BLaER1 (cell line): ENCODE data around the gene WNK1.

ENCODE experiments used
- H3K27ac ChIP-seq: shearing (Covaris generic); formaldehyde crosslinking; 2 replicates; pipeline ENCODE4 v1.8.1; 2022
- H3K27me3 ChIP-seq: shearing (Covaris generic); formaldehyde crosslinking; 2 replicates; pipeline ENCODE4 v1.8.1; 2022
- H3K36me3 ChIP-seq: shearing (Covaris generic); formaldehyde crosslinking; 2 replicates; pipeline ENCODE4 v1.8.1; 2022
- H3K4me1 ChIP-seq: shearing (Covaris generic); formaldehyde crosslinking; 2 replicates; pipeline ENCODE4 v1.8.1; 2022
- H3K4me2 ChIP-seq: shearing (Covaris generic); formaldehyde crosslinking; 2 replicates; pipeline ENCODE4 v1.8.1; 2022
- H3K4me3 ChIP-seq: shearing (Covaris generic); formaldehyde crosslinking; 2 replicates; pipeline ENCODE4 v1.8.1; 2022
- H3K9ac ChIP-seq: shearing (Covaris generic); formaldehyde crosslinking; 2 replicates; pipeline ENCODE4 v1.8.1; 2022
- H3K9me3 ChIP-seq: shearing (Covaris generic); formaldehyde crosslinking; 2 replicates; pipeline ENCODE4 v1.8.1; 2022
- H4K20me1 ChIP-seq: shearing (Covaris generic); formaldehyde crosslinking; 2 replicates; pipeline ENCODE4 v1.8.1; 2022
- Cebpa-rat ChIP-seq: shearing (Covaris generic); IDR thresholded peaks from 2 replicates; pipeline ENCODE4 v1.8.1; 2022

WNK1 gene

DNA sequence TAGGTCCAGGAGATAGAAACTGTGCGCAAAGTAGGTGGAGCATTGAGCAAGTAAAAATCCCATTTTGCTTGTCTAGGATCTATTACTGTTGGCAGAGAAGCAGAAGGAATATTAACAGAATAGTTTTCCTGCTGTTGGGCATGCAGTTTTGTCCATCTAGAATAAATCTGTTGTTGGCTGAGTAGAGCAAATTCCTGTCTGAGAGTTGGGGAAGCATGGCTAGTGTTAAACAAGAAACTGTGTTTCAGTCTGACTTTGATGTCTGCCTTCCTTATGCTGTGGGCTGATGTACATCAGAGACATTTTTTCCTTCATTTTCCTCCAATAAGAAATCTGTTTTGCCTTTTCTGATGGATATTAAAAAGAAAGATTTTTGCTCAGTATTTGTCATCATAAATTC is 99.0 kb downstream of the WNK1 start:
- TF ChIP-seq Cebpa-rat, result no peak
- no peaks in the 10 kb centered on the region for H3K27me3 ChIP-seq
- H3K9me3 ChIP-seq, result 0 out of 2 replicates have a peak, but pooled peaks cover 5% of the 10 kb centered on the region
- no peak overlapping the region for H3K27ac ChIP-seq
- H3K4me3 ChIP-seq, result no peak overlapping the region
- H3K4me1 ChIP-seq, result no peaks in the 10 kb centered on the region
- H4K20me1 ChIP-seq, result peaks cover 44% of the 10 kb centered on the region
- H3K9ac ChIP-seq, result no peak overlapping the region
- peaks cover 41% of the 10 kb centered on the region for H3K36me3 ChIP-seq
- H3K4me2 ChIP-seq, result no peak overlapping the region

DNA sequence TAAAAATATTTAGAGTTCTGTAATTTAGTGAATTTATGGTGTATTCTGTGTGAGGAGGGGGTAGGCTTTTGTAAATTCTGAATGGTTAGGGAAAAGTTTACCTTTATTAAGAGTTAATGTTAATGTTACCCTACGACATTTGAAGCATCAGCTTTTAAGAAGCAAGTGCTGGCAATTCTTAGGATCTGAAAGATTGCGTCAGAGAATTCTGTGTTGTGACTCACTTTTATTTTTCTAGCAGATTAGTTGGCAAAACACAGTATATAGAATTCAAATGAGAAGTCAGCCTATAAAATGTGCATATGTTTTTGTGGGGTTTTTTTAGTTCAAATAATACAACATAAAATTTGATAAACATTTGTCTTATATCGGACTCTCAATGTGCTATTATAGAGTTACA is 99.5 kb downstream of the WNK1 start:
- peaks cover 46% of the 10 kb centered on the region for H3K36me3 ChIP-seq
- no peak overlapping the region for H3K9ac ChIP-seq
- H3K4me2 ChIP-seq, result no peak overlapping the region
- peaks cover 44% of the 10 kb centered on the region for H4K20me1 ChIP-seq
- no peaks in the 10 kb centered on the region for H3K4me1 ChIP-seq
- H3K27ac ChIP-seq, result no peak overlapping the region
- H3K4me3 ChIP-seq, result no peak overlapping the region
- no peaks in the 10 kb centered on the region for H3K27me3 ChIP-seq
- TF ChIP-seq Cebpa-rat, result no peak
- 0 out of 2 replicates have a peak, but pooled peaks cover 5% of the 10 kb centered on the region for H3K9me3 ChIP-seq

DNA sequence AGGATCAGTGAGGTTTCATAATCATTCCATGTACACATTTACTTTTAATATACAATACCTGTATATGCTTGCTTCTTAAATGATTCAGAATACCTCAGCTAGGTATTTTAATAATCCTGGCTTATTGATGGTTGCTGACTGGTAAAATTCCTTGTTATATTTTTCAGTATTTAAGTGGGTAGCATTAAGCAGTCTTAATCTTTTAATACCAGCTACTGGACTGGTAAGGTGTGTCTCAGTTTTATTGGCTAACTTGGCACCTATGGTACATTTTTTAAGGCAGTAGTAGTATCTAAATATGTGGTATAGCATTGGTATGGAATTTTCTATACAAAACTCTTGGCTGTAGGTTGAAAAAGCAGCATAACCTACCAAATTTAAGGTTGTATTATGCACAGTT is 100.5 kb downstream of the WNK1 start:
- Histone ChIP-seq H3K27me3 (no peaks in the 10 kb centered on the region), H3K27ac (no peak overlapping the region), H3K4me1 (no peaks in the 10 kb centered on the region), H3K9ac (no peak overlapping the region), H3K9me3 (0 out of 2 replicates have a peak, but pooled peaks cover 5% of the 10 kb centered on the region), H4K20me1 (peaks cover 44% of the 10 kb centered on the region), H3K4me3 (no peak overlapping the region), H3K36me3 (peaks cover 50% of the 10 kb centered on the region), H3K4me2 (no peak overlapping the region)
- TF ChIP-seq Cebpa-rat, result no peak

DNA sequence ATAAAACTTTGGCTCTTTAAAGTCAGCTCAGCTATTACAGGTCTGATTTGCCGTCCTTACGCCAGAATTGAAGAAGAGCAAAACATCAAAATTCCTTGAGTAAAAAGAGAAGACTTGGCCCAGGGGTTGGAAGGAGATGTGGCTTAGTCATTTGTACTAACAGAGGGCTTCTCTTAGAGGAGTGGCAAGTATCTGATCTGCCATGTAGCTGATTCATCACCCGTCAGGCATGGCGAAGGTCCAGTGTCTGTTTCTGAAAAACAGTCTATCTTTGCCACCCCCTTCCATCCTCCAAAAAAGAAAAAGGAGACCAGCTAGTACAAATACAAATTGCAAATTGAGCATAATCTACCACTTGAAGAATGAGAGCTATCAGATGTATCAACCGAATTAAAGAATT is 105.2 kb downstream of the WNK1 start:
- Histone ChIP-seq H3K27me3 (no peaks in the 10 kb centered on the region), H3K9ac (no peak overlapping the region), H3K4me1 (no peaks in the 10 kb centered on the region), H3K36me3 (peaks cover 88% of the 10 kb centered on the region), H3K4me3 (no peak overlapping the region), H3K4me2 (no peak overlapping the region), H4K20me1 (peaks cover 28% of the 10 kb centered on the region), H3K27ac (no peak overlapping the region), H3K9me3 (no peaks in the 10 kb centered on the region)
- TF ChIP-seq Cebpa-rat, result no peak

DNA sequence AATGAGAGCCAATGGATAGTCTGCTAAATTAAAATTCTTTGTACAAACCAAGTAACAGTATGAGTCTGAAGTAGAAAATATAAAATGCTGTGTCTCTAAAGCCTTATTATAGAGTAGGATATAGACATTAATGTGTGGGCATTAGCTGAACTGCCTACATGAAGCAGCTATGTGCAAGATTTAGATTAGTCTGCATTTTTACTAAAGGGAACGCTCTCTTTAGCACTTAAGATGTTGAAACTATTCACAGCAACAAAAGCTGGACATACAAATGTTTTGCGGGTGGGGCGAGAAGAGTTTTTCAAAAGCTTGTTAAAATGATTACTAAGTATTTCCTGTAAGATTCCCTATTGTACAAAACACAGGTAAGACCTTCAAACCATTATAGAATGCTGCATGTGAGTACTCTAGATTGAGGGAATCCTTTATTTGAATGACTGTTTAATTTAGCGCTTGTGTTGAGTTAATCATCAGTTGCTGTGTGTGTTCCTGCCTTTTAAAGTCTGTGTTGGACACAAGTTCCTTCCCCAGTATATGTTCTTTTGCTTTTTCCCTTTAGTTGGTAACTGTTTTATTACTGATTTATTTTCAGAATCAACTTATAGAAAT is 110.0 kb downstream of the WNK1 start:
- H3K4me1 ChIP-seq, result no peaks in the 10 kb centered on the region
- H3K27me3 ChIP-seq, result no peaks in the 10 kb centered on the region
- no peak for TF ChIP-seq Cebpa-rat
- H3K4me3 ChIP-seq, result no peak overlapping the region
- H3K9ac ChIP-seq, result no peak overlapping the region
- H3K27ac ChIP-seq, result no peak overlapping the region
- 0 out of 2 replicates have a peak, but pooled peaks cover 8% of the 10 kb centered on the region for H4K20me1 ChIP-seq
- H3K36me3 ChIP-seq, result peaks cover 89% of the 10 kb centered on the region
- no peak overlapping the region for H3K4me2 ChIP-seq
- no peaks in the 10 kb centered on the region for H3K9me3 ChIP-seq

DNA sequence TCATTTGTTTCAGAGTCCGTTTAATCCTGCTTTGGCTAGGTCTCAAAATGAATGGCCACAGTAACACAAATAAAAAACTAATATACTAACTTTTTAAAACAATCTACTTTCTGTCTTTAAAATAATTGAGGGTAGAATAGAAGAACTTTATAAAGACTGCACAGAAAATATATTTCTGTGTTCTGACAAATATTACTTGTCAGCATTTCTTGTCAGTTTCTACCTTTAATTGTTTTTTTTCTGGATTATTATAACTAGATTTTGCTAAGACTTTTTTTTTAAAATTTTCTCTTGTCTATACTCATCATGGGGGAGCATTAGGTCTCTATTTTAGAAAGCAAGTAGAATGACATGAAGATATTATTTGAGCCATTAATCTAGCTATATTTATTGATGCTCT is 110.9 kb downstream of the WNK1 start:
- Histone ChIP-seq H3K4me2 (no peak overlapping the region), H3K27ac (no peak overlapping the region), H3K36me3 (peaks cover 89% of the 10 kb centered on the region), H3K4me3 (no peak overlapping the region), H3K4me1 (no peaks in the 10 kb centered on the region), H3K27me3 (no peaks in the 10 kb centered on the region), H3K9ac (no peak overlapping the region), H4K20me1 (0 out of 2 replicates have a peak, but pooled peaks cover 8% of the 10 kb centered on the region), H3K9me3 (no peaks in the 10 kb centered on the region)
- no peak for TF ChIP-seq Cebpa-rat

DNA sequence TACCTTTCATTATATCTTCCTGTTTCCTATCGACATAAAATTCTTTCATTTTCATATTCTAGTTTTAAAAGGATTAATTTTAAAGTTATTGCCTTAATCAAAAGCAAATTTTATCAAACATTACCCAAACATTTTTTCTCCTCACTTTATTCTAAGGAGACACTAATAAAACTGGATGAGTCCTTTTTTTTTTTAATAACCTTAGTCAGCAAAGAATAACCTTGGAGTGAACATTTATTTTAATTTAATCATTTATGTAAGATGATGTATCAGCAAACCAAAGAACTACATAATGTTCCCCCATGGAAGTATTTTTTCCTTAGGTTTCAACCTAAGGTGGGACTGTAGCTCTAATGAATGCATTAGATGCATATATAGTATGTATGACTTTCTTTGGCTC is 113.2 kb downstream of the WNK1 start:
- peaks cover 82% of the 10 kb centered on the region for H3K36me3 ChIP-seq
- no peaks in the 10 kb centered on the region for H3K27me3 ChIP-seq
- 0 out of 2 replicates have a peak, but pooled peaks cover 8% of the 10 kb centered on the region for H4K20me1 ChIP-seq
- no peak overlapping the region for H3K27ac ChIP-seq
- no peak for TF ChIP-seq Cebpa-rat
- H3K9me3 ChIP-seq, result no peaks in the 10 kb centered on the region
- H3K9ac ChIP-seq, result no peak overlapping the region
- no peak overlapping the region for H3K4me3 ChIP-seq
- no peak overlapping the region for H3K4me2 ChIP-seq
- no peaks in the 10 kb centered on the region for H3K4me1 ChIP-seq

DNA sequence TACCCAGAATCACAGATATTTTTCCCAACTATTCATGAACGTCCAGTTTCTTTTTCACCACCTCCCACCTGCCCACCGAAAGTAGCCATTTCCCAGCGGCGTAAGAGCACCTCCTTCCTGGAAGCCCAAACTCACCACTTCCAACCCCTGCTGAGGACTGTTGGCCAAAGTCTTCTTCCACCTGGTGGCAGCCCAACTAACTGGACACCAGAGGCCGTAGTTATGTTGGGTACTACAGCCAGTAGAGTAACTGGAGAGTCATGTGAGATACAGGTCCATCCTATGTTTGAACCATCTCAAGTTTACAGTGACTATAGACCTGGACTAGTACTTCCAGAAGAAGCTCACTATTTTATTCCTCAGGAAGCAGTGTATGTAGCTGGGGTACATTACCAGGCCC is 115.5 kb downstream of the WNK1 start:
- no peak overlapping the region for H3K4me3 ChIP-seq
- H3K4me1 ChIP-seq, result no peaks in the 10 kb centered on the region
- H4K20me1 ChIP-seq, result no peaks in the 10 kb centered on the region
- no peak overlapping the region for H3K9ac ChIP-seq
- H3K4me2 ChIP-seq, result no peak overlapping the region
- H3K36me3 ChIP-seq, result peaks cover 79% of the 10 kb centered on the region
- H3K27ac ChIP-seq, result no peak overlapping the region
- no peaks in the 10 kb centered on the region for H3K27me3 ChIP-seq
- no peaks in the 10 kb centered on the region for H3K9me3 ChIP-seq
- no peak for TF ChIP-seq Cebpa-rat

DNA sequence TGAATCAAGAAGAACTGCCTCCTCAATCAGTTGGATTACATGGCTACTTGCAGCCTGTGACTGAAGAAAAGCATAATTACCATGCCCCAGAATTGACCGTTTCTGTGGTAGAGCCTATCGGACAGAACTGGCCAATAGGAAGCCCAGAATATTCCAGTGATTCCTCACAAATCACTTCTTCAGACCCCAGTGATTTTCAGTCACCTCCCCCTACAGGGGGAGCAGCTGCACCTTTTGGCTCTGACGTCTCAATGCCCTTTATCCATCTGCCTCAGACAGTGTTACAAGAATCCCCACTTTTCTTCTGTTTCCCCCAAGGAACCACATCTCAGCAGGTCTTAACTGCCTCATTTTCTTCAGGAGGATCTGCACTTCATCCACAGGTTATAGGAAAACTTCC is 116.3 kb downstream of the WNK1 start:
- Histone ChIP-seq H3K36me3 (peaks cover 79% of the 10 kb centered on the region), H3K4me1 (0 out of 2 replicates have a peak, but pooled peaks cover 2% of the 10 kb centered on the region), H4K20me1 (no peaks in the 10 kb centered on the region)

DNA sequence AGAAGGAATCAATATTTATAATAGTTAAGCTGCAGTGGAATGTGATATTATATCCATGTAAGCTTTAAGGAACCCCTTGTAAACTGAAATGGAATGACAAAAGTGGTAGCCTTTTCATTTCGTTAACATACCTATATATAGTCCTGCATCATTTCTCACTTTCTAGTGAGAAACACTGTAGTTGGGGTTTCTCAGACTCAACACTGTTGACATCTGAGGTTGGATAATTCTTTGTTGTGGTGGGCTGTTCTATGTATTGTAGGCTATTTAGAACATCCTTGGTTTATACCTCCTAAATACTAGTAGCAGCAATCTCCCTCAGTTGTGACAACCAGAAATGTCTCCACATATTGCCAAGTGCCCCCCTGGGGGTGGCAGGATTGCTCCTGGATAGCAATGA is 118.0 kb downstream of the WNK1 start:
- Histone ChIP-seq H3K4me1 (0 out of 2 replicates have a peak, but pooled peaks cover 4% of the 10 kb centered on the region), H4K20me1 (no peaks in the 10 kb centered on the region), H3K4me2 (no peak overlapping the region), H3K27ac (no peak overlapping the region), H3K4me3 (no peak overlapping the region), H3K36me3 (peaks cover 74% of the 10 kb centered on the region), H3K27me3 (no peaks in the 10 kb centered on the region), H3K9ac (no peak overlapping the region), H3K9me3 (no peaks in the 10 kb centered on the region)
- TF ChIP-seq Cebpa-rat, result no peak

More for the DNA sequence above, 116.3 kb downstream of the WNK1 start:
- TF ChIP-seq Cebpa-rat, result no peak
- H3K27ac ChIP-seq, result no peak overlapping the region
- no peaks in the 10 kb centered on the region for H3K27me3 ChIP-seq
- no peak overlapping the region for H3K4me3 ChIP-seq
- no peak overlapping the region for H3K9ac ChIP-seq
- no peak overlapping the region for H3K4me2 ChIP-seq
- no peaks in the 10 kb centered on the region for H3K9me3 ChIP-seq
